K562 (cell line): Measurements from ENCODE around the gene ITPK1. TPM values are rescaled to one million over a fixed set of nuclear protein-coding genes. Genes with fewer than 3 reads are reported as not detected.

Experiments
- ATAC-seq: fragments of 200-7000 bp; cut with Tn5 transposase; 3 replicates; pipeline ENCODE4 v1.9.1; 2020; ENCODE audit warnings: moderate library complexity
- BruUV-seq: library from RNA; stranded (reverse); fragments of 400-500 nt; replicated peaks from 2 replicates; lab custom pipeline; 2021; lab: Mats Ljungman, UMichigan
- CTCF ChIA-PET: fragments of 300-600 bp; formaldehyde crosslinking; extraction: SDS; loops from one replicate; lab custom pipeline; 2021; ENCODE audit warnings: low intra/inter-chr PET ratio; lab: Yijun Ruan, JAX
- POLR2A ChIA-PET: fragments of 300-600, 350-650 bp; sonication (Branson Sonifier 250); formaldehyde crosslinking; extraction: SDS; loops from one replicate; lab custom pipeline; 2021; ENCODE audit warnings: antibody characterized with exemption, inconsistent platforms; lab: Yijun Ruan, JAX
- DNase-seq, 4 experiments: peaks; one replicate each; pipeline versions ENCODE4 v3.0.0 to v3.0.0-alpha.2; 2011 to 2018; ENCODE audit warnings: low spot score in 3 of 4, mixed read lengths in 3 of 4; ENCODE audit errors: extremely low read depth in 1 of 4
- FAIRE-seq: peaks from 2 replicates; lab custom pipeline; 2011; peaks lifted over from hg19 to GRCh38; lab: Jason Lieb, UNC
- H2AFZ ChIP-seq: 2 replicates; pipeline ENCODE4 v1.6.0; 2011; ENCODE audit warnings: low read depth, low read length, control low read depth, inconsistent platforms
- H3K27ac ChIP-seq: fragments of 200-600 bp; 3 replicates; pipeline ENCODE4 v1.8.0; 2011; ENCODE audit warnings: low read depth, mild to moderate bottlenecking, control low read depth, inconsistent platforms, low read length, moderate library complexity, mixed read lengths; ENCODE audit errors: extremely low read depth
- H3K27me3 ChIP-seq, 2 experiments: fragments of 300-600 bp in 1 of 2; 2 replicates in 1 of 2; 3 replicates in 1 of 2; pipeline versions ENCODE4 v1.6.0 to v1.8.0; 2011; ENCODE audit warnings: inconsistent platforms in 2 of 2, low read length in 2 of 2, mild to moderate bottlenecking in 1 of 2, mixed read lengths in 1 of 2, moderate library complexity in 1 of 2; ENCODE audit not compliant: control insufficient read depth in 2 of 2, insufficient read depth in 2 of 2
- H3K36me3 ChIP-seq: fragments of 300-600 bp; 3 replicates; pipeline ENCODE4 v1.8.0; 2011; ENCODE audit warnings: mild to moderate bottlenecking, low read length, inconsistent platforms; ENCODE audit not compliant: control insufficient read depth, insufficient read depth
- H3K4me1 ChIP-seq, 2 experiments: fragments of 200-600 bp in 1 of 2; replicated peaks in 1 of 2; 2 replicates in 1 of 2; 3 replicates in 1 of 2; pipeline versions ENCODE4 v1.5.1 to v1.8.0; 2011; ENCODE audit warnings: inconsistent platforms in 2 of 2, low read length in 2 of 2, mild to moderate bottlenecking in 1 of 2, mixed read lengths in 1 of 2, moderate library complexity in 1 of 2; ENCODE audit not compliant: control insufficient read depth in 2 of 2, insufficient read depth in 2 of 2
- H3K4me2 ChIP-seq: 2 replicates; pipeline ENCODE4 v1.6.1; 2011; ENCODE audit warnings: low read length, control low read depth, inconsistent platforms, mixed read lengths; ENCODE audit not compliant: insufficient read depth
- H3K4me3 ChIP-seq: fragments of 200-600 bp; sonication (generic), shearing (Covaris generic); 2 replicates; pipeline ENCODE4 v1.5.1; 2016; ENCODE audit warnings: control low read depth, inconsistent platforms
- H3K79me2 ChIP-seq: fragments of 200-600 bp; 3 replicates; pipeline ENCODE4 v1.8.0; 2011; ENCODE audit warnings: low read length, inconsistent platforms; ENCODE audit not compliant: control insufficient read depth, insufficient read depth
- H3K9ac ChIP-seq, 2 experiments: 2 replicates each; pipeline versions ENCODE4 v1.6.0 to v1.6.1; 2011; ENCODE audit warnings: low read depth in 2 of 2, low read length in 2 of 2, control low read depth in 1 of 2, inconsistent platforms in 1 of 2, mild to moderate bottlenecking in 1 of 2, mixed read lengths in 1 of 2; ENCODE audit not compliant: insufficient read depth in 1 of 2
- H3K9me1 ChIP-seq: one replicate; pipeline ENCODE4 v1.6.0; 2011; ENCODE audit warnings: inconsistent platforms, mild to moderate bottlenecking, low read length, moderate library complexity; ENCODE audit not compliant: control insufficient read depth, insufficient read depth
- H3K9me3 ChIP-seq: replicated peaks from 2 replicates; pipeline ENCODE4 v1.5.1; 2011; ENCODE audit warnings: low read depth, low read length, inconsistent platforms; ENCODE audit not compliant: control insufficient read depth, insufficient read depth
- H4K20me1 ChIP-seq: replicated peaks from 2 replicates; pipeline ENCODE4 v1.6.1; 2011; ENCODE audit warnings: low read length, inconsistent platforms, mixed read lengths; ENCODE audit not compliant: control insufficient read depth, insufficient read depth
- CEBPB ChIP-seq: fragments of 450-650 bp; IDR thresholded peaks from 2 replicates; pipeline ENCODE4 v1.6.1; 2016; ENCODE audit warnings: missing genetic modification characterization, missing compliant biosample characterization
- DEAF1 ChIP-seq: fragments of 450-650 bp; formaldehyde crosslinking; IDR thresholded peaks from 2 replicates; pipeline ENCODE4 v1.4.0; 2020; ENCODE audit warnings: mild to moderate bottlenecking, moderate library complexity
- ETS2 ChIP-seq: IDR thresholded peaks from 2 replicates; pipeline ENCODE4 v1.6.1; 2016; ENCODE audit warnings: borderline replicate concordance, missing genetic modification characterization, mild to moderate bottlenecking, moderate library complexity, missing compliant biosample characterization; ENCODE audit not compliant: poor library complexity, severe bottlenecking
- HCFC1 ChIP-seq: IDR thresholded peaks from 2 replicates; pipeline ENCODE4 v1.6.1; 2012; ENCODE audit warnings: low read depth, low read length, improper control_type of control experiment
- KAT2B ChIP-seq: IDR thresholded peaks from one replicate; pipeline ENCODE4 v1.6.1; 2012; ENCODE audit warnings: low read depth, mild to moderate bottlenecking, control low read depth, inconsistent platforms, low read length, moderate library complexity
- MITF ChIP-seq: IDR thresholded peaks from 2 replicates; pipeline ENCODE4 v1.6.1; 2014; ENCODE audit warnings: antibody characterized with exemption
- NFATC3 ChIP-seq: fragments of 450-650 bp; IDR thresholded peaks from 2 replicates; pipeline ENCODE4 v1.6.1; 2017; ENCODE audit warnings: mild to moderate bottlenecking
- POU5F1 ChIP-seq: fragments of 150-350 bp; IDR thresholded peaks from 2 replicates; pipeline ENCODE4 v1.6.1; 2014; ENCODE audit warnings: borderline replicate concordance, low read length, low read depth, mild to moderate bottlenecking; ENCODE audit not compliant: partially characterized antibody
- TAF15 ChIP-seq: fragments of 200-400 bp; formaldehyde crosslinking; IDR thresholded peaks from 2 replicates; pipeline ENCODE4 v1.6.1; 2017; ENCODE audit warnings: mild to moderate bottlenecking, low read depth, low read length, moderate library complexity
- ZNF24 ChIP-seq: fragments of 450-650 bp; IDR thresholded peaks from 2 replicates; pipeline ENCODE4 v1.6.1; 2016
- WGBS: fragments of 100-300 bp; shearing (Covaris generic); methylation state at CpG from one replicate; pipeline ENCODE4 v1.1.6; 2016; ENCODE audit warnings: low coverage, mixed read lengths; ENCODE audit not compliant: insufficient coverage; ENCODE audit errors: missing lambda C conversion rate; 5-methylcytosine and 5-hydroxymethylcytosine counted together
- in situ Hi-C: fragments of 300-500 bp; cut with MboI; formaldehyde crosslinking; loops from 4 replicates; pipeline ENCODE4 v1.15.0; 2018; ENCODE audit warnings: inconsistent platforms, mixed read lengths
- intact Hi-C: fragments of 100-400 bp; cut with micrococcal nuclease; formaldehyde crosslinking; loops from 2 replicates; pipeline ENCODE4 v1.14.2; 2022
- polyA plus RNA-seq, 8 experiments: library from polyadenylated mRNA; depleted of rRNA in 4 of 8; stranded (reverse) in 5 of 8; unstranded in 3 of 8; fragments of >200 nt; fragmentation: Nextera tagmentation in 2 of 8; fragmentation: Illumina TruSeq in 1 of 8; extraction: Ambion mirVana in 2 of 8; extraction: Trizol in 1 of 8; gene quantifications; 2 replicates each; pipeline versions ENCODE4 v1.2.1 to v1.2.3, GENCODE V29; 2011 to 2014; ENCODE audit warnings: inconsistent platforms in 1 of 8, missing spikeins in 1 of 8
- total RNA-seq, 7 experiments: library from RNA; depleted of rRNA in 6 of 7; stranded (reverse); fragments of >200 nt in 6 of 7; fragmentation: Illumina TruSeq in 2 of 7; extraction: Trizol in 2 of 7; gene quantifications; 2 replicates each; pipeline versions ENCODE4 v1.2.1 to v1.2.3, GENCODE V29; 2011 to 2021; ENCODE audit warnings: low replicate concordance in 1 of 7

The ITPK1 gene
- total and polyA plus RNA-seq, 9 of the 15 experiments (the other 6 are each of a cell fraction or from before 2014, with no cell fraction given) = 1.2 to 39.2 (median 23.0) TPM

GRCh38 chr14:93030761-93031160 lies 85.0 kb downstream of the ITPK1 start:
- ChIA-PET POLR2A (interaction anchor here (0.8 kb wide), 1 partner anchor 45 kb away, joined by 4 read pairs; no protein-coding TSS in a partner anchor), CTCF (no interaction called here)
- H3K4me3 ChIP-seq = no peak overlapping the region
- H3K27me3 ChIP-seq = no peaks in the 10 kb centered on the region
- ATAC-seq (no peak), DNase-seq (no peak), FAIRE-seq (no peak)
- intact Hi-C loops (no loop called here), in situ Hi-C loops (no loop called here)
- TF ChIP-seq POU5F1 = no peak
- TF ChIP-seq DEAF1 = no peak
- no peak overlapping the region for H3K27ac ChIP-seq
- no peaks in the 10 kb centered on the region for H3K79me2 ChIP-seq
- peaks cover 7% of the 10 kb centered on the region for H4K20me1 ChIP-seq
- H2AFZ ChIP-seq = no peak overlapping the region
- H3K4me1 ChIP-seq = peaks cover 0 to 10% of the 10 kb centered on the region in 2 experiments; a peak in 2 of 5 replicates
- H3K4me2 ChIP-seq = no peak overlapping the region
- H3K9me1 ChIP-seq = peaks cover 7% of the 10 kb centered on the region
- H3K9ac ChIP-seq = no peak overlapping the region
- no peaks in the 10 kb centered on the region for H3K36me3 ChIP-seq
- no TSS peak for BruUV-seq
- 65% methylated on average over 8 of the region's 10 CpGs for WGBS
- H3K9me3 ChIP-seq = no peaks in the 10 kb centered on the region

- in situ Hi-C loops = no loop called here
- Histone ChIP-seq H3K27ac (no peak overlapping the region), H3K4me1 (peaks cover 0 to 7% of the 10 kb centered on the region in 2 experiments; a peak in 2 of 5 replicates), H3K4me3 (no peak overlapping the region), H3K9ac (no peak overlapping the region), H3K9me3 (no peaks in the 10 kb centered on the region), H2AFZ (no peak overlapping the region), H3K4me2 (no peak overlapping the region), H3K27me3 (no peaks in the 10 kb centered on the region), H3K79me2 (no peaks in the 10 kb centered on the region), H4K20me1 (peaks cover 4% of the 10 kb centered on the region; the same call in 1 of the 2 replicates), H3K9me1 (peaks cover 5% of the 10 kb centered on the region), H3K36me3 (no peaks in the 10 kb centered on the region)
- no peak for DNase-seq
- no peak for ATAC-seq
- ChIA-PET POLR2A (no interaction called here), CTCF (no interaction called here)
- WGBS = 69% methylated on average over 8 of the region's 8 CpGs
- no peak for FAIRE-seq
- intact Hi-C loops = no loop called here
- peak; percentile 43; the same call in 1 of the 2 replicates for TF ChIP-seq ZNF24
- TF ChIP-seq ETS2 = no peak
- TF ChIP-seq TAF15 = no peak
- TF ChIP-seq KAT2B = no peak
- no peak for TF ChIP-seq NFATC3
- TF ChIP-seq MITF = no peak
- no peak for TF ChIP-seq CEBPB (tag)
- TF ChIP-seq HCFC1 = no peak
- no TSS peak for BruUV-seq
These were observed 85.7 kb downstream of the ITPK1 start for GRCh38 chr14:93029911-93030508.
